MCF 10A (cell line): ENCODE data around the gene BCAS3. TPM values are rescaled to one million over a fixed set of nuclear protein-coding genes. Genes with fewer than 3 reads are reported as not detected.

ENCODE experiments used
- BruUV-seq: library from RNA; stranded (reverse); fragments of 400-500 nt; replicated peaks from 2 replicates; lab custom pipeline; 2021; lab: Mats Ljungman, UMichigan
- CTCF ChIA-PET: fragments of 300-600 bp; sonication (Branson Sonifier 250); formaldehyde crosslinking; extraction: SDS; loops from one replicate; lab custom pipeline; 2021; ENCODE audit warnings: antibody characterized with exemption, inconsistent platforms; lab: Yijun Ruan, JAX
- POLR2A ChIA-PET: fragments of 300-600, 350-650 bp; sonication (Branson Sonifier 250); formaldehyde crosslinking; extraction: SDS; loops from one replicate; lab custom pipeline; 2020; ENCODE audit warnings: antibody characterized with exemption, inconsistent platforms; lab: Yijun Ruan, JAX
- DNase-seq: peaks from one replicate; pipeline ENCODE4 v3.0.0-alpha.2; 2018; ENCODE audit not compliant: unreplicated experiment
- H3K27ac Mint-ChIP-seq: one replicate; pipeline ENCODE4 v1.8.0; 2022; ENCODE audit warnings: mild to moderate bottlenecking, low read depth, mixed read lengths; ENCODE audit not compliant: unreplicated experiment
- H3K27me3 Mint-ChIP-seq: one replicate; pipeline ENCODE4 v1.8.0; 2022; ENCODE audit warnings: mixed read lengths; ENCODE audit not compliant: insufficient read depth, unreplicated experiment
- H3K36me3 Mint-ChIP-seq: one replicate; pipeline ENCODE4 v1.8.0; 2022; ENCODE audit warnings: mild to moderate bottlenecking, moderate library complexity, mixed read lengths; ENCODE audit not compliant: insufficient read depth, unreplicated experiment
- H3K4me1 Mint-ChIP-seq: one replicate; pipeline ENCODE4 v1.8.0; 2022; ENCODE audit warnings: mixed read lengths; ENCODE audit not compliant: insufficient read depth, unreplicated experiment
- H3K4me3 Mint-ChIP-seq: one replicate; pipeline ENCODE4 v1.8.0; 2022; ENCODE audit warnings: mild to moderate bottlenecking, moderate library complexity, mixed read lengths; ENCODE audit not compliant: unreplicated experiment
- H3K9me3 Mint-ChIP-seq: one replicate; pipeline ENCODE4 v1.8.0; 2022; ENCODE audit warnings: mixed read lengths; ENCODE audit not compliant: unreplicated experiment
- CTCF ChIP-seq: fragments of 200-600 bp; IDR thresholded peaks from one replicate; pipeline ENCODE4 v1.8.0; 2022; ENCODE audit warnings: antibody characterized with exemption, mild to moderate bottlenecking; ENCODE audit not compliant: unreplicated experiment
- intact Hi-C: fragments of 100-400 bp; cut with micrococcal nuclease; formaldehyde crosslinking; loops from 2 replicates; pipeline ENCODE4 v1.14.1; 2022
- total RNA-seq: library from RNA; stranded (reverse); gene quantifications from 2 replicates; pipeline ENCODE4 v1.2.3, GENCODE V29; 2022

The BCAS3 gene
- total RNA-seq, 1 experiment from 2014 or later, result 14.6 TPM

- no peak for TF ChIP-seq CTCF
- Mint-ChIP-seq H3K9me3 (no peaks in the 10 kb centered on the region), H3K27me3 (no peaks in the 10 kb centered on the region), H3K27ac (no peak overlapping the region), H3K36me3 (no peaks in the 10 kb centered on the region), H3K4me1 (no peaks in the 10 kb centered on the region), H3K4me3 (no peak overlapping the region)
- ChIA-PET CTCF (no interaction called here), POLR2A (no interaction called here)
- intact Hi-C loops, result no loop called here
- no TSS peak for BruUV-seq
- DNase-seq, result no peak
Observed at GRCh38 chr17:61178284-61178683, 500.6 kb downstream of the BCAS3 start.

DNA sequence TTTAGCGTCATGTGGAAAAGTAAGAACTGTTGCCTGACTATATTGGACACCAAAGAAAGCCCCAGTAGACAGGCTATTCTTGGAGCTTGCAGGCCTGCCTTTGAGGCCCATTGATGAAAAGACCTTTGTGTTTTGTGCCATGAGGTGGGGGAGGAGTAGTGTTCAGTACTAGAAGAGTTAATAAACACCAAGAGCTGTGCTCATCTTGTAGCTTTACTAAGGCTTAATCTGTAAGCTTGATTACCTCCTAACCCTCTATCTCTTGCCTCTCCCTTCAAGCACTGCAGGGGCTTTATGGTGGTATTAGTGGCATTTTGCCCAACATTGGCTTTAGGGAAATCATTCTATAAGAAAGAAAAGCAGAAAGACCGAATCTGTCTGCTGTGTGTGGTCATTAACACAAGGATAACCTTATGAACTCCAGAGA is 501.7 kb downstream of the BCAS3 start:
- ChIA-PET POLR2A (interaction anchor here (0.5 kb wide), 1 partner anchor 70 kb away, joined by 3 read pairs; no protein-coding TSS in a partner anchor), CTCF (interaction anchor here (0.5 to 1.3 kb wide), 5 partner anchors 9 to 215 kb away, joined by 3 read pairs; no protein-coding TSS in a partner anchor)
- H3K4me1 Mint-ChIP-seq, result no peaks in the 10 kb centered on the region
- H3K27ac Mint-ChIP-seq, result no peak overlapping the region
- no peaks in the 10 kb centered on the region for H3K36me3 Mint-ChIP-seq
- DNase-seq, result no peak
- no TSS peak for BruUV-seq
- H3K4me3 Mint-ChIP-seq, result no peak overlapping the region
- TF ChIP-seq CTCF, result no peak
- intact Hi-C loops, result no loop called here
- no peaks in the 10 kb centered on the region for H3K9me3 Mint-ChIP-seq
- no peaks in the 10 kb centered on the region for H3K27me3 Mint-ChIP-seq

DNA sequence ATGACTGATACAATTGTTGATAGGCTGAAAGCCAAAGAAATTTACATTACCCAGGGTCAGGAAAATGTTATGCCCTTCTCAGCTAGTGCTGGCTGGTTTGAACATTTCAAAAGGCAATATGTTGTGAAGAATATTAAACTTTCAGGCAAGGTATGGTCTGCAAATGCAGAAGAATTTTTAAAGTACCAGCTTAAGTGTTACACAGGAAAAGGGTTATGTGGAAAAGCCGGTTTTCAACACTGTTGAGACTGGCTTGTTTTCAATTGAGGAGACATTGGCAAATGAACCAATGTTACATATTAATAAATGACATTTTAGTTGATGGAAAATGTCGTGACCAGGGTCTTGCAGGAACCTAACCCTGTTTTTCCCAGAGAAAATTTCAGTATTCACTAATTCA is 506.1 kb downstream of the BCAS3 start:
- no peak for TF ChIP-seq CTCF
- H3K27ac Mint-ChIP-seq, result no peak overlapping the region
- no TSS peak for BruUV-seq
- H3K36me3 Mint-ChIP-seq, result no peaks in the 10 kb centered on the region
- ChIA-PET CTCF (interaction anchor here (0.6 kb wide), 1 partner anchor 327 kb away, joined by 3 read pairs; no protein-coding TSS in a partner anchor), POLR2A (interaction anchor here (0.6 to 1.1 kb wide), 2 partner anchors 8 to 12 kb away, joined by 4 to 5 read pairs; no protein-coding TSS in a partner anchor)
- H3K4me3 Mint-ChIP-seq, result no peak overlapping the region
- H3K9me3 Mint-ChIP-seq, result no peaks in the 10 kb centered on the region
- H3K27me3 Mint-ChIP-seq, result no peaks in the 10 kb centered on the region
- intact Hi-C loops, result no loop called here
- DNase-seq, result no peak
- no peaks in the 10 kb centered on the region for H3K4me1 Mint-ChIP-seq

DNA sequence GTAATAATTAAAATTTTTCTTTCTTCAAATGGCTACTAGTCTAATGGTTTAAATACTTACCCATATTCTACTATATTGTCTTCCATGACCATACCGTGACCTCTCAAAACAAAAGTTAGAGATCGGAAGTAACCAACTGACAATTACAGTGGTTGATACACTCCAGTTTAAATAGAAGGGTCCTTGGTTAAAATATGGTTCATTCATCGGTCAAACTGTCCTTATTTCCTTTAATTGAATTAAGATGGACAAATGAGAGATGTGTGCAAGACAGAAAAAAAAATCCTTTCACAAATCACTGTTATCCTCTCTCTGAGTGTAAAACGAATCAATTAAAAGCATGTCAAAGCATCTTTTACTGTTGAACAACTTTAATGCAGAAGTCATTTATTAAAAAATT is 507.7 kb downstream of the BCAS3 start:
- Mint-ChIP-seq H3K4me3 (no peak overlapping the region), H3K27ac (no peak overlapping the region), H3K27me3 (no peaks in the 10 kb centered on the region), H3K9me3 (no peaks in the 10 kb centered on the region), H3K36me3 (peaks cover 4% of the 10 kb centered on the region), H3K4me1 (no peaks in the 10 kb centered on the region)
- intact Hi-C loops, result no loop called here
- TF ChIP-seq CTCF, result no peak
- ChIA-PET POLR2A (no interaction called here), CTCF (no interaction called here)
- DNase-seq, result no peak
- BruUV-seq, result no TSS peak
